SU-DHL-6 (cell line): Measurements from ENCODE around the gene CCDC85C.

Experiments used
- H2AFZ ChIP-seq: fragments of 200-600 bp; sonication (generic); 2 replicates; pipeline ENCODE4 v1.6.1; 2014; ENCODE audit warnings: low read depth, mild to moderate bottlenecking, moderate library complexity, mixed read lengths, antibody characterized with exemption, low read length; ENCODE audit not compliant: severe bottlenecking
- H3F3A ChIP-seq: fragments of 200-600 bp; shearing (Covaris generic); 2 replicates; pipeline ENCODE4 v1.6.0; 2016; ENCODE audit warnings: antibody characterized with exemption, mild to moderate bottlenecking; ENCODE audit not compliant: insufficient read depth
- H3K27ac ChIP-seq: fragments of 200-600 bp; sonication (generic); 2 replicates; pipeline ENCODE4 v1.5.1; 2016; ENCODE audit warnings: low read depth, mild to moderate bottlenecking, low read length, moderate library complexity, mixed read lengths
- H3K27me3 ChIP-seq: fragments of 200-600 bp; sonication (generic), shearing (Covaris generic); 2 replicates; pipeline ENCODE4 v1.6.0; 2014; ENCODE audit warnings: mild to moderate bottlenecking, low read length
- H3K36me3 ChIP-seq: fragments of 200-600 bp; sonication (generic); 2 replicates; pipeline ENCODE4 v1.6.1; 2014; ENCODE audit warnings: mild to moderate bottlenecking, low read length, mixed read lengths
- H3K4me2 ChIP-seq: fragments of 300-600, 200-600 bp; shearing (Covaris generic), sonication (generic); 2 replicates; pipeline ENCODE4 v1.6.0; 2014; ENCODE audit warnings: low read length, low read depth, mild to moderate bottlenecking; ENCODE audit not compliant: poor library complexity, severe bottlenecking
- H3K4me3 ChIP-seq: fragments of 200-600 bp; sonication (generic); 2 replicates; pipeline ENCODE4 v1.5.1; 2014; ENCODE audit warnings: antibody characterized with exemption, low read length, mild to moderate bottlenecking, mixed read lengths; ENCODE audit not compliant: insufficient read depth, poor library complexity, severe bottlenecking
- H3K79me2 ChIP-seq: fragments of 200-600 bp; sonication (generic); 2 replicates; pipeline ENCODE4 v1.6.1; 2014; ENCODE audit warnings: mild to moderate bottlenecking, low read length, moderate library complexity; ENCODE audit not compliant: insufficient read depth
- H3K9ac ChIP-seq: fragments of 200-600 bp; sonication (generic); 2 replicates; pipeline ENCODE4 v1.7.0; 2014; ENCODE audit warnings: mild to moderate bottlenecking, low read length
- H3K9me2 ChIP-seq: fragments of 200-600 bp; sonication (generic); replicated peaks from 2 replicates; pipeline ENCODE4 v1.6.1; 2014; ENCODE audit warnings: low read length; ENCODE audit not compliant: insufficient read depth
- H3K9me3 ChIP-seq: fragments of 200-600 bp; sonication (generic); 2 replicates; pipeline ENCODE4 v1.6.1; 2014; ENCODE audit warnings: low read length, mixed read lengths; ENCODE audit not compliant: insufficient read depth
- H4K20me1 ChIP-seq: fragments of 200-600 bp; sonication (generic); 2 replicates; pipeline ENCODE4 v1.6.1; 2014; ENCODE audit warnings: low read depth, mild to moderate bottlenecking, antibody characterized with exemption, low read length, moderate library complexity, mixed read lengths
- EZH2phosphoT487 ChIP-seq: fragments of 200-600 bp; sonication (generic), shearing (Covaris generic); conservative IDR thresholded peaks from 2 replicates; pipeline ENCODE4 v1.6.1; 2018; ENCODE audit warnings: mild to moderate bottlenecking, antibody characterized with exemption, low read length, moderate library complexity, mixed read lengths
- TF ChIP-seq, protein P1 (sequence below): fragments of 200-600 bp; sonication (generic); IDR thresholded peaks from one replicate; pipeline ENCODE4 v1.5.1; 2017; ENCODE audit warnings: antibody characterized with exemption, mild to moderate bottlenecking, low read length, moderate library complexity; ENCODE audit not compliant: insufficient read depth, poor library complexity, severe bottlenecking

Gene CCDC85C

DNA sequence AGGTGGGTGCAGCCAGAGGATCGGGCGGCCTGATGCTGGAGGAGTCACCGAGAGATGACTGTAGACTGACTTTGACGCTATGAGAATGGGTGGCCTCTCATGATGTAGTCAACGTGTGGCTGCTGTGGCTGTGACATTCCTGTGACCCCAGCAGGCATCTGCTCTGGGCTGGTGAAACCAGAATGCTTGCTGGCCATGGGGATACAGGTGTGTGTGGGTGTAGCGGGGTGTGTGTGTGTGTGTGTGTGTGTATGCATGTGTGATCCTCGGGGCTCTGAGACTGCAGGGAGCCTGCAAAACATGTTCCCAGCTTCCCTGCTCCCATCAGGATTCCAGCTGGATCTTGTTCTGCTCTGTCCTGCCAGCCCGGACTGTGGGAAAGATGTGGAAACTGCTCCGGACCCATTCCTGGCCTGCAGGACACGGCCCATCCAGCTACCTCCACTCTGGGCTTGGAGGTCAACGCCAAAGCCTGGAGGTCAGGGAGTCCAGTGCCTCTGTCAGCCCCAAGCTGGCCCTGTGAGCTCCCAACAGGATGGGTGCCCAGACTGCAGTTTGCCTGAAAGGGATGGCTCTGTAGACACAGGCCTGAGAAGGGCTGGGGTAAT, 22.1 kb upstream of the CCDC85C start:
- H3F3A ChIP-seq = no peaks in the 10 kb centered on the region
- no peak overlapping the region for H3K9ac ChIP-seq
- no peaks in the 10 kb centered on the region for H3K79me2 ChIP-seq
- no peak overlapping the region for H2AFZ ChIP-seq
- no peak overlapping the region for H3K4me3 ChIP-seq
- no peak overlapping the region for H3K4me2 ChIP-seq
- H3K27me3 ChIP-seq = no peaks in the 10 kb centered on the region
- no peak overlapping the region for H3K27ac ChIP-seq
- no peaks in the 10 kb centered on the region for H4K20me1 ChIP-seq
- H3K36me3 ChIP-seq = no peaks in the 10 kb centered on the region
- TF ChIP-seq EZH2phosphoT487 = no peak
- TF ChIP-seq, protein P1, sequence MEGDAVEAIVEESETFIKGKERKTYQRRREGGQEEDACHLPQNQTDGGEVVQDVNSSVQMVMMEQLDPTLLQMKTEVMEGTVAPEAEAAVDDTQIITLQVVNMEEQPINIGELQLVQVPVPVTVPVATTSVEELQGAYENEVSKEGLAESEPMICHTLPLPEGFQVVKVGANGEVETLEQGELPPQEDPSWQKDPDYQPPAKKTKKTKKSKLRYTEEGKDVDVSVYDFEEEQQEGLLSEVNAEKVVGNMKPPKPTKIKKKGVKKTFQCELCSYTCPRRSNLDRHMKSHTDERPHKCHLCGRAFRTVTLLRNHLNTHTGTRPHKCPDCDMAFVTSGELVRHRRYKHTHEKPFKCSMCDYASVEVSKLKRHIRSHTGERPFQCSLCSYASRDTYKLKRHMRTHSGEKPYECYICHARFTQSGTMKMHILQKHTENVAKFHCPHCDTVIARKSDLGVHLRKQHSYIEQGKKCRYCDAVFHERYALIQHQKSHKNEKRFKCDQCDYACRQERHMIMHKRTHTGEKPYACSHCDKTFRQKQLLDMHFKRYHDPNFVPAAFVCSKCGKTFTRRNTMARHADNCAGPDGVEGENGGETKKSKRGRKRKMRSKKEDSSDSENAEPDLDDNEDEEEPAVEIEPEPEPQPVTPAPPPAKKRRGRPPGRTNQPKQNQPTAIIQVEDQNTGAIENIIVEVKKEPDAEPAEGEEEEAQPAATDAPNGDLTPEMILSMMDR = no peak
- no peaks in the 10 kb centered on the region for H3K9me3 ChIP-seq
- H3K9me2 ChIP-seq = no peaks in the 10 kb centered on the region

DNA sequence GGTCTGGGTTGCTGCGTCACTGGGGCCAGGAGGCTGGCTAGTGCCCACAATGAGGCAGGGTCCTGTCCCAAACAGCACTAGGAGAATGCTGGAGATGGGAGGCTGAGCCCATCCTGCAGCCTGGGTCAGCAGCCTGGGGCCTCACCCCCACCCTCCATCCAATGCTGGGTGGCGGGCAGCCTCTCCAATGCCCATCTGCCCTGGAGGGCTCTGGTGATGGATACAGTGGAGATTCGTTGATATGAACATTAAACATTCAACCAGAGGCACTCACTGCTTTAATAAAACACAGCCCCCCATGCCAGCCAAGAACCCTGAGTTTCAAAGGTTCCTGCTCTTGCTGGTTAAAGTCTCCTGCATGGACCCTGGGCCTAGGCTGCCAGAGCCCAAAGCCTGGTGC, 21.5 kb upstream of the CCDC85C start:
- Histone ChIP-seq H3K36me3 (no peaks in the 10 kb centered on the region), H3F3A (no peaks in the 10 kb centered on the region), H3K9me2 (no peaks in the 10 kb centered on the region), H3K79me2 (no peaks in the 10 kb centered on the region), H3K9me3 (no peaks in the 10 kb centered on the region), H3K27ac (no peak overlapping the region), H3K9ac (no peak overlapping the region), H4K20me1 (no peaks in the 10 kb centered on the region), H3K4me3 (no peak overlapping the region), H3K27me3 (no peaks in the 10 kb centered on the region), H2AFZ (no peak overlapping the region), H3K4me2 (no peak overlapping the region)
- no peak for TF ChIP-seq EZH2phosphoT487
- TF ChIP-seq, protein P1 = no peak

DNA sequence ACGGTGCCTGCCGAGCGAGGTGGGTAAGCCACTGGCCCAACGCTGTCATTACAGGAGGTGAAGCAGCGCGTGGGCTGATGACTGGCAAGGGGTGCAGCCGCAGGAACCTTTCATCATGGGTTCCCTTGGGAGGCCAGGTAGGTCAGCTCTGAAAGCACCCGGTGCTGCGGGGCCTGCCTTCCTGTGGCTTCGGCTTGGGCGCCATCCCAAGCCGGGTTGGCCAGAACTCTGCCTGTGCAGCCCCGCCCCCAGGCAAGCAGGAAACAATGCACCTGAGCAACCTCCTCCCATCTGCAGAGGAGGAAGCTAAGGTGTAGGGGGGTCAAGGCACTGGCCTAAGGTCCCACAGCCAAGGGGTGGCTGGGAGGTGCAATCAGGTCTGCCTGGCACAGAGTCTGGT, 21.0 kb upstream of the CCDC85C start:
- Histone ChIP-seq H3K9ac (no peak overlapping the region), H3K4me2 (no peak overlapping the region), H3K4me3 (no peak overlapping the region), H3K79me2 (no peaks in the 10 kb centered on the region), H3F3A (no peaks in the 10 kb centered on the region), H3K36me3 (no peaks in the 10 kb centered on the region), H2AFZ (no peak overlapping the region), H3K27ac (no peak overlapping the region), H3K27me3 (no peaks in the 10 kb centered on the region), H4K20me1 (no peaks in the 10 kb centered on the region), H3K9me2 (no peaks in the 10 kb centered on the region), H3K9me3 (no peaks in the 10 kb centered on the region)
- no peak for TF ChIP-seq EZH2phosphoT487
- TF ChIP-seq, protein P1 = no peak
